Cardiac septum (tissue), 1 donor: ENCODE results near the gene TNFAIP8. TPM values are rescaled to one million over a fixed set of nuclear protein-coding genes. Genes with fewer than 3 reads are reported as not detected.
A peak's percentile ranks its signal among the peaks of the same experiment; 100 is the strongest.
"Not testable (repeated sequence)": the region's sequence is repeated elsewhere in the genome, so short reads cannot be mapped to it uniquely, and the experiment has no call there.

Source experiments
- DNase-seq: peaks from one replicate; pipeline ENCODE4 v3.0.0-alpha.2; 2020; ENCODE audit warnings: low spot score
- intact Hi-C: fragments of 100-400 bp; cut with DNase I; formaldehyde crosslinking; loops from one replicate; pipeline ENCODE4 v1.14.0; 2022
- total RNA-seq: library from RNA; stranded (reverse); fragmentation: NEBNext Ultra II Directional; extraction: Animal tissue kit (Norgen Biotek cat#: 25700); gene quantifications from one replicate; pipeline ENCODE4 v1.2.1, GENCODE V29; 2021
- donor health status: DM: no; HTN: no; CAD: no.

TNFAIP8 gene
- total RNA-seq, 1 donor from 2014 or later, result 2.6 TPM

- DNase-seq, result no peak
- intact Hi-C loops, result no loop called here
These were observed 53.5 kb downstream of the TNFAIP8 start for GRCh38 chr5:119409235-119409815.

GRCh38 chr5:119410448-119411159, 54.8 kb downstream of the TNFAIP8 start:
- intact Hi-C loops, result loop anchor here (5.0 kb wide), 2 partner anchors 73 to 88 kb away; no protein-coding TSS in a partner anchor
- DNase-seq, result no peak

- DNase-seq, result no peak
These were observed 55.8 kb downstream of the TNFAIP8 start for GRCh38 chr5:119411361-119412278.

GRCh38 chr5:119412279-119413227, 56.7 kb downstream of the TNFAIP8 start:
- intact Hi-C loops, result loop anchor here (1.0 to 5.0 kb wide), 3 partner anchors 75 to 424 kb away; partner anchors contain the start of gene DTWD2
- no peak for DNase-seq

More at GRCh38 chr5:119411361-119412278, 55.8 kb downstream of the TNFAIP8 start:
- intact Hi-C loops, result loop anchor here (1.0 to 5.0 kb wide), 3 partner anchors 74 to 423 kb away; partner anchors contain the start of gene DTWD2

- DNase-seq, result not testable (repeated sequence)
- intact Hi-C loops, result loop anchor here (5.0 kb wide), 2 partner anchors 77 to 92 kb away; no protein-coding TSS in a partner anchor
These were observed 58.4 kb downstream of the TNFAIP8 start for GRCh38 chr5:119414124-119414734.

- DNase-seq, result no peak
- intact Hi-C loops, result no loop called here
These were observed 62.2 kb downstream of the TNFAIP8 start for GRCh38 chr5:119417891-119418605.

- intact Hi-C loops, result no loop called here
These were observed 62.8 kb downstream of the TNFAIP8 start for GRCh38 chr5:119418606-119419100.

GRCh38 chr5:119420169-119420568, 64.3 kb downstream of the TNFAIP8 start:
- DNase-seq, result no peak
- intact Hi-C loops, result no loop called here

More at GRCh38 chr5:119418606-119419100, 62.8 kb downstream of the TNFAIP8 start:
- DNase-seq, result no peak

- DNase-seq, result no peak
- intact Hi-C loops, result no loop called here
These were observed 70.2 kb downstream of the TNFAIP8 start for GRCh38 chr5:119426057-119426456.

GRCh38 chr5:119427060-119427459, 71.2 kb downstream of the TNFAIP8 start:
- intact Hi-C loops, result no loop called here
- DNase-seq, result no peak

- intact Hi-C loops, DNase-seq: not testable (repeated sequence)
These were observed 71.8 kb downstream of the TNFAIP8 start for GRCh38 chr5:119427596-119427995.

GRCh38 chr5:119428166-119428565, 72.3 kb downstream of the TNFAIP8 start:
- intact Hi-C loops, DNase-seq: not testable (repeated sequence)

GRCh38 chr5:119428574-119428973, 72.8 kb downstream of the TNFAIP8 start:
- DNase-seq, result not testable (repeated sequence)

GRCh38 chr5:119432674-119433237, 76.9 kb downstream of the TNFAIP8 start:
- intact Hi-C loops, DNase-seq: not testable (repeated sequence)

More at GRCh38 chr5:119428574-119428973, 72.8 kb downstream of the TNFAIP8 start:
- intact Hi-C loops, result not testable (repeated sequence)

GRCh38 chr5:119435436-119436132, 79.8 kb downstream of the TNFAIP8 start:
- DNase-seq, result peak; percentile 85
- intact Hi-C loops, result no loop called here

GRCh38 chr5:119437785-119438586, 82.2 kb downstream of the TNFAIP8 start:
- intact Hi-C loops, result not testable (repeated sequence)

More at GRCh38 chr5:119437785-119438586, 82.2 kb downstream of the TNFAIP8 start:
- DNase-seq, result not testable (repeated sequence)
